ENCODE data around the gene PSD4.
A peak's percentile ranks its signal among the peaks of the same experiment; 100 is the strongest.

PSD4 gene

DNA sequence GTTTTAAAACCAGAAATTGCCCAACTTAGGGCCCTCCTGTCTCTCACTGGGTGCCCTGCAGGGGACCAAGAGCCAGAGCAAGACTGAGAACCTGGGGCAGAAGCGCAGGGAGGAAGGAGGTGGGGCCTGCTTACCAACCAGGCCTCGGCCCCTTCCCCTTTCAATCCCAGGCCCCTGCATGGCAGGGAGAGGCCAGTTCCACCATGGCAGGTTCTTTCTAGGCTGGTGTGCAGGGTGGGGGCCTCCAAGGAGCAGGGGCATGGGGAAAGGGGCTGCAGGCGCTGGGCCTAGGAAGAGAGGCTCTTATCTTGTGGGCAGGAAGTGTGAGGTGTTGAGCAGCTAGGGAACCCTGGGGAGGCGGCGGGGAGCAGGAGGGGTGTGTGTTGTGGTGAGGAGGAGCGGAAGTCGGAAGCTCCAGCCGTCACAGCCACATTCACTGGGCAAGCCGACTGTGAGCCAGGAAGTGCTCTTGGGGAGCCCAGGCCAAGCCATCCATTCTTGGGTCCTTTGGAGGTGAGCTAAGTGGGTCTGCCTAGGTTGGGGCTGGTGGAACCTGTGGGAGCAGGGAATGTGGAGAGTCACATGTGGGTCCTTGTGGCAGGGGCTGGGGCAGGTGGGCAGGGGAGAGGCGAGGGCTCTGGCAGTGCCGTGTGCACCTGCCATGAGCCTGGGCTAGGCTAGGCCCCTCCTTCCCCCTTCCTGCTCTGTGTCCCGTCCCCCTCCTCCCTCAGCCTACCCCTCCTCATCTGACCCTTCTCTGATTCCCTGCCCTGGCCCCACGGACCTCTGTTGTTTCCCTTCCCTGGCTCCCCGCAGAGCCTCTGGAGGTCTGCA, at the start of gene PSD4:
TSS of gene PSD4 (plus strand) at position 430 of the 834 bp plus-strand sequence. CDS start 8,486 bp downstream, outside the sequence.
- peak; percentile 55 to 70 (median 64) for DNase-seq (ENCODE audit: low read depth in 3 of 3)

DNA sequence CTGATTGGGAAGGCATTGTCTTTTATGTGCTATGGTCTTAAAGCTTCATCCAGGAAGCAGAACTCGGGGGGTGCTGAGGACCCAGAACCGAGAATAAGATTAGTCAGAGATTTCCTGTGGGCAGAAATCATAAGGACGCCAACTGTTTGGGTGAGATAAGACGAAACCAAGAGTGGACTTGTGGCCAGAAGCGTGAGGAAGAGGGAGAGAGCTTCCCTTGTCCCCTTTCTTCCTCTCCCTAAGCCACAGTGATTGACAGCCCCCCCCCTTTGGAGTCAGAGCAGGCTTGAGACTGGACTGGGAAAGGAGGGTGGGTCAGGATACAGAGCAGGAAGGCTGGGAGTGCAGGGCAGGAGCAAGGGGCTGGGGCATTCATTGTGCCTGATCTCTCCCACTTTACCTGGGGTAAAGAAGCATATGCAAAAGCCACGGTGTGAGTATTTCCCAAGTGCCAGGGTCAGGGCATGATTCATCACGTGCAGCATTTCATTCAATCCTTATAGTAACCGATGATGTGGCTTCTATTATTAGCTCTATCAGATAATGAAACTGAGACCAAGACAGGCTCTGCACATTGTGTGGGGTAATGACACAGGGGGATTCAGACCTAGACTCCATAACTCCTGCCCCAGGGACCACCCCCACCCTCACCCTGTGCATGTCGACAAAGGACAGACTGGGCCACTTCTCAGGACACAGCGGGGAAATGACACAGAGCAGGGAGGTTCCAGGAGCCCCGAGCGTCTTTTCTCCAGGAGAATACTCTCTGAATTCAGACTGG, 49.4 kb upstream of the PSD4 start:
- DNase-seq (ENCODE audit: low read depth in 3 of 3): no peak

DNA sequence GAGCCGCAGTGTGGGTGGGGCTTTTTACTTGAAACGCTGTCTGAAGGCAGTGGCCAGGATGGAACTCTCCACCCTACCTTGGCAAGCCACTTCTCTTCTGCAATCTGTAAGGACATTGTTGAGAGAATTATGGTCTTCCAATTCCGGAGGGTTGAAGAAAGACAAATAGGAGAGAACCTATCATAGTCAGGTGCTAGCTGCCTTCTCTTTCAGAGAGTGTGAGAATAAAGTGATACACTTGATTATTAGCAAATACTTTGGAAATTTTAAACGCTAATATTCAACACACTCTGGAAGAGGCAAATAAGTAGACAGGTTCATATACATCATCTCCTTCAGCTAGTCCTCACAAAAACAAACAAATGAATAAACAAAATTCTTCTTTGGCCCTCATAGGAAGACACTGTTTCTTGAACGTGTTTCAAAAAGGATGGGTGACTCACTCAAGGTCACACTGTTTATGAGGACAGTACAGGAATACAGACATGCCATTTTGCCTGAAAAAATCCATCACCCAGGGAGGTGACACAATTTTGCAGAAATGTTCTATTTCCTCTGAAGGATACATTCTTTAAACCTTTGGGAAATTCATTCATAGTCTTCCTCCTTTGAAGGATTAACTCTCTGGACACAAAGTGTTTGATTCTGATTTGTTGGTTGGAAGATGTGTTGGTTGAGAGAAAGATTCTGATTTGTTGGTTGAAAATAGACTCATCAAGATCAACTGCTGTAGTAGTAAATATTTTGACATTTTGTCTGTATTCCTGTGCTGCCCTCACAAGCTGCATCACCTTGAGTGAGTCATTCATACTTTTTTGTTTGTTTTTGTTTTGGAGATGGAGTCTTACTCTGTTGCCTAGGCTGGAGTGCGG, 48.6 kb upstream of the PSD4 start:
- DNase-seq (ENCODE audit: low read depth in 3 of 3): no peak

DNA sequence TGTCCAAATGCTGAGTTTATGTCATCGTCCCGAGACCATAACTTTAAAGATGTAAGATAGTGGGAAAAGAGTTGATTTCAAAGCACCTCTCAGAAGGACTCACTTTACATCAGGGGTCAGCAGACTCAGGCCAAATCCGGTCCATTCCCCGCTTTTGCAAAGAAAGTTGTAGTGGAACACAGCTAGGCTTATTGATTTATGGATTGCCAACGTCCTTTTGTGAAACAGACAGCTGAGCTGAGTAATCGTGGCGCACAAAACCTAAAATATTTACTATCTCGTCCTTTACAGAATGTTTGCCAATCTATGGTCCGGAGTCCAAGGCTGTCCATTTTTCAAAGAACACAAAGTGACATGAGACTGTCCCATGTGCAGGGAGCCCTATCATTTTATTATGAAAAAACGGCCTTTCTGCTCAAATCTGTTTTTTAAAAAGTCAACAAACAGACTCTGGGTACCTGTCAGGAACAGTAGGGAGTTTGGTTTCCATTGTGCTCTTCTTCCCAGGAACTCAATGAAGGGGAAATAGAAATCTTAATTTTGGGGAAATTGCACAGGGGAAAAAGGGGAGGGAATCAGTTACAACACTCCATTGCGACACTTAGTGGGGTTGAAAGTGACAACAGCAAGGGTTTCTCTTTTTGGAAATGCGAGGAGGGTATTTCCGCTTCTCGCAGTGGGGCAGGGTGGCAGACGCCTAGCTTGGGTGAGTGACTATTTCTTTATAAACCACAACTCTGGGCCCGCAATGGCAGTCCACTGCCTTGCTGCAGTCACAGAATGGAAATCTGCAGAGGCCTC, 46.7 kb upstream of the PSD4 start, which contains the start of gene IL1RN:
TSS of gene IL1RN (plus strand) at position 754 of the 801 bp plus-strand sequence. CDS start at position 781, 27 bp downstream.
- DNase-seq (ENCODE audit: low read depth in 3 of 3): no peak

DNA sequence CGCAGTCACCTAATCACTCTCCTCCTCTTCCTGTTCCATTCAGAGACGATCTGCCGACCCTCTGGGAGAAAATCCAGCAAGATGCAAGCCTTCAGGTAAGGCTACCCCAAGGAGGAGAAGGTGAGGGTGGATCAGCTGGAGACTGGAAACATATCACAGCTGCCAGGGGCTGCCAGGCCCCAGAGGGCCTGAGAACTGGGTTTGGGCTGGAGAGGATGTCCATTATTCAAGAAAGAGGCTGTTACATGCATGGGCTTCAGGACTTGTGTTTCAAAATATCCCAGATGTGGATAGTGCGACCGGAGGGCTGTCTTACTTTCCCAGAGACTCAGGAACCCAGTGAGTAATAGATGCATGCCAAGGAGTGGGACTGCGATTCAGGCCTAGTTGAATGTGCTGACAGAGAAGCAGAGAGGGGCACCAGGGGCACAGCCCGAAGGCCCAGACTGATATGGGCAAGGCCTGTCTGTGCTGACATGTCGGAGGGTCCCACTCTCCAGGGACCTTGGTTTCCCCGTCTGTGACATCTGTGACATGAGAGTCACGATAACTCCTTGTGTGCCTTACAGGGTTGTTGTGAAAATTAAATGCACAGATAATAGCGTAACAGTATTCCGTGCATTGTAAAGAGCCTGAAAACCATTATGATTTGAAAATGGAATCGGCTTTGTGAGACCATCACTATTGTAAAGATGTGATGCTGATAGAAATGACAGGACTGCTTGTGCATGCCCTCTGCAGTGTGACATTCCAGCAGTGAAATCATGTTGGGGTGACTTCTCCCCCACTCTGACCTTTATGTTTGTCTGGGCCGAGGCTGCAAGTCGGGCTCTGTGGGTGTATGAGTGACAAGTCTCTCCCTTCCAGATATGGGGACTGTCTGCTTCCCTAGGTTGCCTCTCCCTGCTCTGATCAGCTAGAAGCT, 45.9 kb upstream of the PSD4 start:
- DNase-seq (ENCODE audit: low read depth in 3 of 3): no peak

DNA sequence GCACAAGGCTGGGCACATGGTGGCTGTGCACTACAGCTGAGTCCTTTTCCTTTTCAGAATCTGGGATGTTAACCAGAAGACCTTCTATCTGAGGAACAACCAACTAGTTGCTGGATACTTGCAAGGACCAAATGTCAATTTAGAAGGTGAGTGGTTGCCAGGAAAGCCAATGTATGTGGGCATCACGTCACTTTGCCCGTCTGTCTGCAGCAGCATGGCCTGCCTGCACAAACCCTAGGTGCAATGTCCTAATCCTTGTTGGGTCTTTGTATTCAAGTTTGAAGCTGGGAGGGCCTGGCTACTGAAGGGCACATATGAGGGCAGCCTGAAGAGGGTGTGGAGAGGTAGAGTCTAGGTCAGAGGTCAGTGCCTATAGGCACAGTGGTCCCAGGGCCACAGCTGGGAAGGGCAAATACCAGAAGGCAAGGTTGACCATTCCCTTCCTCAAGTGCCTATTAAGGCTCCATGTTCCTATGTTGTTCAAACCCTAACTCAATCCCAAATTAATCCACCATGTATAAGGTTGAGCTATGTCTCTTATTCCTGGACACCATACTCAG, 44.2 kb upstream of the PSD4 start:
- no peak for DNase-seq (ENCODE audit: low read depth in 3 of 3)

DNA sequence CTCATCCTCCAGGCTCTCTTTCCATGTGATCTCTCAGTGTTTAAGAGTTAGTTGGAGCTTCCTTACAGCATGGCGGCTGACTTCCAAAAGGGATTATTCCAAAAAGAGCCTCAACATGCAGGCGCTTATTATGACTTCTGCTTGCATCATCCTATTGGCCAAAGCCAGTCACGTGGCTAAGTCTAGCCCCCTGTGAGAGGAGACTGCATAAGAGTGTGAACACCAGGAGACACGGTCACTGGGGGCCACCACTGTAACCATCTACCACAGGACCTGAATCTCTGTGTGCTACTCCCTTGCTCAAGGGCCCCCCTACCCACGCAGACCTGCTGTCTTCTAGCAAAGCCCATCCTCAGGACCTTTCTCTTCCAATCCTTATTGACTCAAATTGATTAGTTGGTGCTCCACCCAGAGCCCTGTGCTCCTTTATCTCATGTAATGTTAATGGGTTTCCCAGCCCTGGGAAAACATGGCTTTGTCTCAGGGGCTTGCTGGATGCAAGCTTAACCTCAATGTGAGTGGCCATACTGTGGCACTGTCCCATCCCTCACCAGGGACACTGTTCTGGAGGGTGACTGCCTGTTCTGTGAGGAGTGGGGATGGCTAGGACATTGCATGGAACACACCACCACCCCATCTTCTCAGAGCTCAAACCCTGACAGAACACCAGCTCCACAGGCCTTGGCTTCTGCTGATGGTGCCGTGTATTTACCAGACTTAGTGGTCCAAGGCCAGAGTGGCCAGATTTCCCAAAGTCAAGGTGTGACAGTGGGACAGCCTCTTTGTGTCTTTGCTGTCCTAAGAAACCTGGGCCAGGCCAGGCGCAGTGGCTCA, 42.2 kb upstream of the PSD4 start:
- DNase-seq (ENCODE audit: low read depth in 3 of 3): no peak

DNA sequence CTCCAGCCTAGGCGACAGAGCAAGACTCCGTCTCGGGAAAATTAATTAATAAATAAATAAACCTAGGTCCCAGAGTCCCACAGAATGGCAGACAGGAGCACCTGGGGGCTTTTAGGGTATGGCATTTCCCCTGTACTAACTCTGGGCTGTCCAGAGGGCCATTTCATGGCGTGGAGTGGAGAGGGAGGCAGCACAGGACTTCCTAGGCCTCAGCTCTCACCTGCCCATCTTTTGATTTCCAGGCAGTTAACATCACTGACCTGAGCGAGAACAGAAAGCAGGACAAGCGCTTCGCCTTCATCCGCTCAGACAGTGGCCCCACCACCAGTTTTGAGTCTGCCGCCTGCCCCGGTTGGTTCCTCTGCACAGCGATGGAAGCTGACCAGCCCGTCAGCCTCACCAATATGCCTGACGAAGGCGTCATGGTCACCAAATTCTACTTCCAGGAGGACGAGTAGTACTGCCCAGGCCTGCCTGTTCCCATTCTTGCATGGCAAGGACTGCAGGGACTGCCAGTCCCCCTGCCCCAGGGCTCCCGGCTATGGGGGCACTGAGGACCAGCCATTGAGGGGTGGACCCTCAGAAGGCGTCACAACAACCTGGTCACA, 41.3 kb upstream of the PSD4 start:
- no peak for DNase-seq (ENCODE audit: low read depth in 3 of 3)

DNA sequence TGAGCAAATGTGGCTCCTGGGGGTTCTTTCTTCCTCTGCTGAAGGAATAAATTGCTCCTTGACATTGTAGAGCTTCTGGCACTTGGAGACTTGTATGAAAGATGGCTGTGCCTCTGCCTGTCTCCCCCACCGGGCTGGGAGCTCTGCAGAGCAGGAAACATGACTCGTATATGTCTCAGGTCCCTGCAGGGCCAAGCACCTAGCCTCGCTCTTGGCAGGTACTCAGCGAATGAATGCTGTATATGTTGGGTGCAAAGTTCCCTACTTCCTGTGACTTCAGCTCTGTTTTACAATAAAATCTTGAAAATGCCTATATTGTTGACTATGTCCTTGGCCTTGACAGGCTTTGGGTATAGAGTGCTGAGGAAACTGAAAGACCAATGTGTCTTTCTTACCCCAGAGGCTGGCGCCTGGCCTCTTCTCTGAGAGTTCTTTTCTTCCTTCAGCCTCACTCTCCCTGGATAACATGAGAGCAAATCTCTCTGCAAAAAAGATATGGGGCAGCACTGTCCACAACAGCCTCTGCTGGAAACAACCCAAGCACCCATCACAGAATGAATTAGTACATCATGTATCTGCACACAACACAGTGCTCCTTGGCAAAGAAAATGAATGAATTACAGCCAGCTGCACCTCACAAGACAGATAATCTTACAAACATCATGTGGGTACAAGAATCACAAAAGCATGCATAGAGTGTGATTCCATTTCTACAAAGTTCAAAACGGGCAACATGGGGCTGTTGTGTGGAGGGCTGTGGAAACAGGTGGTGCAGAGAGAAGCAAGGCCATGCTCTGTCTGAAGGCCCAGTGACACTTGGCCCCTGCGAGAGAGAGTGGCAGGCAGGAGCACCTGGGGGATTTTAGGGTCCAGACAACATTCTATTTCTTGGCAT, 39.8 kb upstream of the PSD4 start:
- DNase-seq (ENCODE audit: low read depth in 3 of 3): no peak

DNA sequence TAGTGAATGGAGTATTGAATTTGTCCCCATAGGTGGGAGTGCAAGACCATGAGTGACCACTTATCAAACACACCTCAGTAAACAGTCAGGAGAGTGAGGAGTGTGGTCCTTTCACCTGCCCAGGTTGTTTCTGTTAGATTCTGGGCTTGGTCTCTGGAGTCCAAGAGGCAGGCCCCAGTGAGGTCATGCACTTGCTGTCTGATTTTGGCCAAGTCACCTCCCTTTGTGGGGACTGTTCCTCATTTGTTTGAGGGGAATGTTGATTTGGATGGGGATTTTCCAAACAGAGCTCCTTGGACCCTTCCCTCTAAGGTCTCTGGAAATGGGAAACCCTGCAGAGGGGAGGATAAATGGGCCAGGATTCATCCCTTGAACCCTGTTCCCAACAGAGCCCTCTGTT, 39.1 kb upstream of the PSD4 start:
- no peak for DNase-seq (ENCODE audit: low read depth in 3 of 3)

DNA sequence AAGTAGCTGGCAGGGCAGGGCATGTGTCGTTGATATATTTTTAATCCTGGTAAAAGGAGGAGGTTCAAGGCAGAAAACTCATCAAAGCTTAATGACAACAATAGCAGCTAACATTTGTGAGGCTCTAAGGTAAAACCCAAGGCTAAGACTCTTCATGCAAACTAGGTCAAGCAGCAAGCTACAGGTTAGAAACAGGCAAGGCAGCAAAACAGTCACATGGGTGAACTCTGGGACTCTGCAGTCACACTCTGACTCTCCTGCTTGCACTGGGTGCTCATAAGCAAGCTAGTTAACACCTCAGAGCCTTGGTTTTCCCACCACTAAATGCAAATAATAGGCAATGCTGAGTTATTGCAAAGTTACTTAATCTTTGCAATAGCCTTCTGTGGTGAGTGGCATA, 38.5 kb upstream of the PSD4 start:
- no peak for DNase-seq (ENCODE audit: low read depth in 3 of 3)

DNA sequence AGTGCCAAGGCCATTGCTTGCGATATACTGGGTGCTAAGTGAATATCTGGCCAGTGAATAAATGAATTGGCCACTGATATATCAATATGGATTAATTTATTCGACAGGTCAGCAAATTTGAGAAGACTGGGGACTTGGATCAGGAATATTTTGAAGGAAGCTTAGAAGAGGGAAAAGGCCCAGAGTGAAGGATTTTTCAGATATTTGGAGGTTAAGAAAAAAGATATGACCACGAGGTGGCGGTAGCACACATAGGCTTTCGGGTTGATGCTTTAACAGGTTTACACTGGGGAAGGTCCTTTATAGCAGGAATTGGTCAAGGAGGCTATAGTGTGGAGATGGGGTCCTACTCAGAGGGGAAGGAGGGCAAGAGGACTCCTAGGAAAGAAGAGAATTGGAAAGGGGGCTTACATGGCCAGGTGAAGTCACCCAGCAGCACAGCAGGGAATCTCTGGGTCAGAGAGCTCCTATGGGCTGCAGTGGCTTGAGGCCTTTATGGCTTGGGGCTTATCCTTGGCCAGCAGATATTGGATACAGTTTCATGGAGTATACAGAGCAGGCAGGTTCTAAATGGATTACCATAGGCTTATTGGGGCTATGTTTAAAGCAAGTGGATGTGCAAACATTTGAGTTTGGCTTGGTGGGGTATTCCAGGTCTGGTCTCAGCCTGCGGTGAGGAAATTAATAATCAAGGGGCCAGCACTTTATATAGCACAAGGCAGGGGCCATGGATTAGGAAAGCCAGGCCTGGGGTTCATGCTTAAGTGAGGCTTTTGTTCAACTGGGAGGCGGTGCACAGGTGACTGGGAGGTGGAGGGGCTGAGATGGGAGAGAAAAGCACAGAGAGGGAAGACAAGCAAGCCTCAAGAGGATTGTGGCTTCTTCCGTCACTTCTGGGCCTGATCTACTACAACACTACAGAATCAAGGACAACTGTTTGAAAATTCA, 36.7 kb upstream of the PSD4 start:
- DNase-seq (ENCODE audit: low read depth in 3 of 3): peak in 1 of 3 experiments; percentile 30

DNA sequence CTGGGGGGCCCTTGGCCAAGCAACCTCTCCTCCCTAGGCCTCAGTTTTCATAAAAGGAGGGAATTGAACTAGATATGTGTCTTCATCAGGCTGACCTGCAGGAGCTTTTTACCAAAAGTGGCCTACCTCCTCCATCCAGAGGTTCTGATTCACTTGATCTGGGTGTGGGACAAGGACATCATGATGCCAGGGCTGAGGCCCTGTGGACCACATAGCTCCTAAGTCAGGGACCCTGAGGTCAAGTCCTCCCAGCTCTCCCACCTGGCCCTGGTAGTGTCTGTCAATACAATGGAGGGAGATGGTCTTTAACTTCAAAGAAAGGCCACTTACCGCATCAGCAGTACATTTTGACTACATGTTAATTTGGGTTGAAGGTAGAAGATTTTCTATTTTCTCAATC, 35.9 kb upstream of the PSD4 start:
- DNase-seq (ENCODE audit: low read depth in 3 of 3): no peak

DNA sequence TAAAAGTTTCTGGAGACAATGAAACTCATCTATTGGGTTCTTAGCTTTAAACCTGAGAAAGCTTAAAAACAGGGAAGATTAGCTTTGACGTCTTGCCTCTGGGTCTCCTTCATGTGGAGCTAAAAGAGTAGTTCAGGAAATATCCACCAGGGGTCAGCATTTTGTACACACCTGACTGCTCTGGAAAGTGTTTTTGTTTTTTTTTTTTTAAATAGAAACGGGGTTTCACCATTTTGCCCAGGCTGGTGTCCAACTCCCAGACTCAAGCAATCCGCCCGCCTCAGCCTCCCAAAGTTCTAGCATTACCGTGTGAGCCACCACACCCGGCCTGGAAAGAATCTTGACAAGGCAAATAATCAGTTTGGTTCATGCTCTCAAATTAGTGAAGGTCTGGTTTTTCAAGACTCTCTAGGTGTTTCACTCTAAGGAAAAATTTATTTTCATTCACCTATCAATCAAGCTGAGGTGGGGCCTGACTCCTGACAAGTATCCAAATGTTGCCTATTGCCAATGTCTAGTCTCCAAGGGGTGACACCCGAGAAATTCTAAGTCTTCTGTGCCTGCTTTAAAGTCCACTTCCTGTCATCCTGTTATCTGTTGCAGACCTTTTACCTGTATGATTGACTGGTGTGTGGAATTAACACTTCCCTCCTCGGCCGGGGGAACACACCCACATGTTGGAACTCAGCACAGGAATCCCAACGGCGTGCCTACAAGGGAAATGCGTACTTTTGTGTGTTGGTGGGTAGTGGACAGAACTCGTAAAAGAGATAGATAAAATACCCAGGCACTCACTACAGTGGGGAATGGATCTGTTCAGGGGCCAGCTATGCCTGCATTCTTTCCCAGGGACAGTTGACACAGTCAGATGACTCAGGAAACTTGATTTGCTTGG, 35.1 kb upstream of the PSD4 start:
- DNase-seq (ENCODE audit: low read depth in 3 of 3): peak in 1 of 3 experiments; percentile 49

DNA sequence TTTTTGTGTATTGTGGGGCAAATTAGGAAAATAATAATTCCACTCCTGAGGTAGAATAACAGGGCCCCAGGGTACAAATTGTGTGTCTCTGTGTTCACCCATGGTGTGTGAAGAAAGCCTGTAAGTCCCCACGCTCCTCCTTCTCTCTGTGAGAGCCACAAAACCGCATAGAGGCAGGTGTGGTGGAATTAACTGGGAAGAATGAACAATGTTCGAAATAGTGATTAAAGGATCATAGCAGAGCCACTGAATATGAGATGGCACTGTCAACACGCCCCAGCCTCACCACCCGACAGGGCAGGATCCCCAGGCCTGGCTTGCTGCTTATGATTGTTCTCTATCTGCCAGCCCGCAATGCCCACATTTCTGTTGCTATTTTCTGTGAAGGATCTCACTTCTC, 32.3 kb upstream of the PSD4 start:
- no peak for DNase-seq (ENCODE audit: low read depth in 3 of 3)

Measured in stimulated activated CD4-positive, alpha-beta T cell treated with anti-CD3 and anti-CD28 coated beads, TNF-alpha, amount 100 ng/mL, for 4 hours (primary cell).